AG08396 (cell line): ENCODE data around the gene ZDBF2.
"Not testable (repeated sequence)": the region's sequence is repeated elsewhere in the genome, so short reads cannot be mapped to it uniquely, and the experiment has no call there.

Experiments
- DNase-seq: peaks from one replicate; pipeline ENCODE4 v3.0.0; 2012; ENCODE audit warnings: low spot score, mixed read lengths

Gene ZDBF2

GRCh38 chr2:206274434-206275311 is at the start of gene ZDBF2:
TSS of gene ZDBF2 (plus strand) at chr2:206274663. CDS start at chr2:206281850, 7,187 bp downstream.
- peak; percentile 86 for DNase-seq

GRCh38 chr2:206225435-206226232 is 48.8 kb upstream of the ZDBF2 start:
- DNase-seq: no peak

- not testable (repeated sequence) for DNase-seq
Measured at GRCh38 chr2:206228636-206229035, 45.8 kb upstream of the ZDBF2 start.

GRCh38 chr2:206229642-206230041 is 44.8 kb upstream of the ZDBF2 start:
- no peak for DNase-seq

GRCh38 chr2:206230060-206230762 is 44.3 kb upstream of the ZDBF2 start:
- DNase-seq: no peak

GRCh38 chr2:206231669-206232286 is 42.7 kb upstream of the ZDBF2 start:
- DNase-seq: no peak

GRCh38 chr2:206232287-206233035 is 42.0 kb upstream of the ZDBF2 start:
- DNase-seq: no peak

GRCh38 chr2:206239157-206239556 is 35.3 kb upstream of the ZDBF2 start:
- no peak for DNase-seq

- no peak for DNase-seq
Measured at GRCh38 chr2:206240327-206240726, 34.1 kb upstream of the ZDBF2 start.

- DNase-seq: no peak
Measured at GRCh38 chr2:206241736-206242135, 32.7 kb upstream of the ZDBF2 start.

- no peak for DNase-seq
Measured at GRCh38 chr2:206245265-206245672, 29.2 kb upstream of the ZDBF2 start.

- no peak for DNase-seq
Measured at GRCh38 chr2:206250041-206250897, 24.2 kb upstream of the ZDBF2 start.

- no peak for DNase-seq
Measured at GRCh38 chr2:206253125-206253776, 21.2 kb upstream of the ZDBF2 start.

- DNase-seq: no peak
Measured at GRCh38 chr2:206253777-206254166, 20.7 kb upstream of the ZDBF2 start.

- no peak for DNase-seq
Measured at GRCh38 chr2:206255003-206255402, 19.5 kb upstream of the ZDBF2 start.

- DNase-seq: no peak
Measured at GRCh38 chr2:206256706-206257205, 17.7 kb upstream of the ZDBF2 start.

GRCh38 chr2:206257350-206257749 is 17.1 kb upstream of the ZDBF2 start:
- DNase-seq: no peak

GRCh38 chr2:206257861-206258260 is 16.6 kb upstream of the ZDBF2 start:
- no peak for DNase-seq

GRCh38 chr2:206258615-206259014 is 15.8 kb upstream of the ZDBF2 start:
- DNase-seq: not testable (repeated sequence)
